GM12873 (cell line): ENCODE measurements around the gene JDP2.

ENCODE experiments used
- CTCF ChIP-seq: IDR thresholded peaks from 2 replicates; pipeline ENCODE4 v1.5.1; 2012; ENCODE audit warnings: low read depth, mild to moderate bottlenecking, moderate library complexity, low read length, control low read depth; ENCODE audit not compliant: insufficient read depth; ENCODE audit errors: missing control alignments

JDP2 gene

DNA sequence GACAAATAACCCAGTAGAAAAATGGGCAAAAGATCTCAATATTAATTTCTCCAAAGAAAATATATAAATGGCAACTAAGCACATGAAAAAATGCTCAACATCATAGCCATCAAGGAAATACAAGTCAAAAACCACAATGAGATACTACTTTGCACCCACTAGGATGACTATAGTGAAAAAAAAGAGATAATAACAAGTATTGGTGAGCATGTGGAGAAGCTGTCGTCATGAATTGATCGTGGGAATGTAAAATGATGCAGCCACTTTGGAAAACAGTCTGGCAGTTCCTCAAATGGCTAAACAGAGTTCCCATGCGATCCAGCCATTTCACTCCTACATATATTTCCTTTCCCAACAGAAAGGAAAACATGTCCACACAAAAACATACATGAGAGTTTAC lies 18.1 kb downstream of the JDP2 start:
- no peak for TF ChIP-seq CTCF

GRCh38 chr14:75446447-75446846 lies 18.6 kb downstream of the JDP2 start:
- no peak for TF ChIP-seq CTCF

DNA sequence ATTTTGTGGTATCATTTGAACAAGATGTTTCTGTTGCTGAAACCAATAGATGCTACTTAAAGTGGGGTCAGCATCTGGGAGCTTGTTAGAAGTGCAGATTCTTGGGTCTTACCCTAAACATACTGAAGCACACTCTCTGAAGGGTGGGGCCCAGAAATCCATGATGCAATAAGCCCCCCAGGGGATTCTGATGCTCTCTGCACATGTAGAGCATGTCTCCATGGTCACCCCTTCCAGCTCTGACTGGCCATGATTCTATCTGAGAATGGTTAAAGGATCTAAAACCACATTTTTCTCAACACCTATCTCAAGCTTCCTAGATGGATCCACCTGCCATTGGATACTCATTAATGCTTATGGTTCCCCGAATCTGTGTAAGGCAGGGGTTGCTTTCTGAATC lies 20.4 kb downstream of the JDP2 start:
- TF ChIP-seq CTCF = no peak

DNA sequence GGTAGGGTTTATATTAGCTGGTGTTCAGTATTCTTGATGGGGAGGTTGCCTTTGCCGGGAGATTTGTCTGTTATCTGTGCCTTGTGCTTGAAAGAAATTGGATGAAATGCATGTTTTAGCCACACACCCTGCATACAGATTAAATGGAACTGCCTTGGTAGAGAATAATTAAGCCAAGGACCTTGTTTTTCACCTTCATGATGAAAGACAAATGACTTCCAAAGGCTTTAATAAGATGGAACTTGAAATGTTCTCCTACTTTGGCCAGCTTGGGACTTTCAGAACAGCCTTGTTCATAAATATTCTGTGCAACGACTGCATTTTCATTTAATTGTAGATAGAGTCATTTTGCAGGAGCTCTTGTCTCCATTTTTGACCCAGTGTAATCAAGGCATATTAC lies 21.2 kb downstream of the JDP2 start:
- TF ChIP-seq CTCF = no peak

DNA sequence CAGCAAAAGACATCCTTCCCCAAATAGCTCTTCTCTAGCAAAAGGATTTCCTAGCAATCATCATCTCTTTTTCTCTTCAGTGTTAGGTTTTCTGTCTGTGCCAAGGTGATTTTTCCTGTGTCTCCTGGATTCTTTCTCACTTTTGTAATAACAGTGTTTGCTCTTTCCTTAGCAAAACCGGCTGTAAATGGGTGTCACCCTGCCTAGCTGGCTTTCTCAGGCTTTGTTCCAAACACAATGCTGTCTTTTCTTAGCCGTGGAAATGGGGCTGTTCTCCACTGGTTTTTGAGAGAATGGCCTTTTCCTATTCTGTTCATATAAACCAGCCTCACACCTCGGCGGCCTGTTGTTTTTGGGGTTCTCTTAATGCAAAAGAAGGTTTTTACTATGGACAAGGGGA lies 21.9 kb downstream of the JDP2 start:
- no peak for TF ChIP-seq CTCF

- TF ChIP-seq CTCF = no peak
Measured at GRCh38 chr14:75450381-75451276, 22.8 kb downstream of the JDP2 start.

- no peak for TF ChIP-seq CTCF
Measured at GRCh38 chr14:75452324-75452723, 24.5 kb downstream of the JDP2 start.
